Renal cortex interstitium (tissue), 15 donors: ENCODE measurements around the gene QPCTL. TPM values are rescaled to one million over a fixed set of nuclear protein-coding genes. Genes with fewer than 3 reads are reported as not detected.

Experiments used
- DNase-seq, 11 donors: peaks; one replicate each; pipeline ENCODE4 v3.0.0-alpha.2; 2013; ENCODE audit warnings: low read depth in 9 of 11, low spot score in 4 of 11; ENCODE audit errors: extremely low read depth in 1 of 11
- long read RNA-seq, 16 experiments: transcript quantifications; one replicate each; lab custom pipeline, GENCODE V29; 2026
- polyA plus RNA-seq, 3 donors: library from polyadenylated mRNA; unstranded; fragments of 120-200 nt; gene quantifications; one replicate each; pipeline ENCODE4 v1.2.1, GENCODE V29; 2013; ENCODE audit not compliant: insufficient read length in 3 of 3

The QPCTL gene
- 10 to 100 TPM in 2 of 3 donors, 1 to 10 TPM in 1; 6.8 to 11.0 (median 10.7) TPM for polyA plus RNA-seq
- long read RNA-seq, donor 1, partial matches to known transcripts: 0 of 1 reads
- long read RNA-seq, donor 1, other reads (novel, unspliced or antisense): 0 of 1 reads
- long read RNA-seq, donor 2: 0 reads
- long read RNA-seq, donor 3, partial matches to known transcripts: 0 of 1 reads
- long read RNA-seq, donor 3, other reads (novel, unspliced or antisense): 0 of 1 reads
- long read RNA-seq, donor 4: 0 reads
- long read RNA-seq, donor 5, partial matches to known transcripts: 0 of 1 reads
- long read RNA-seq, donor 5, other reads (novel, unspliced or antisense): 0 of 1 reads
- long read RNA-seq, donor 6: 0 reads
- long read RNA-seq, donor 7: 0 reads
- long read RNA-seq, donor 8, partial matches to known transcripts: 0 of 1 reads
- long read RNA-seq, donor 8, other reads (novel, unspliced or antisense): 0 of 1 reads
- long read RNA-seq, donor 9, partial matches to known transcripts: 0 of 1 reads
- long read RNA-seq, donor 9, other reads (novel, unspliced or antisense): 0 of 1 reads
- long read RNA-seq, donor 10: 0 reads
- long read RNA-seq, donor 11, partial matches to known transcripts: 0 of 1 reads
- long read RNA-seq, donor 11, other reads (novel, unspliced or antisense): 0 of 1 reads
- long read RNA-seq, donor 12: 0 reads
- long read RNA-seq, donor 13: 0 reads
- long read RNA-seq, donor 14, partial matches to known transcripts: 0 of 1 reads
- long read RNA-seq, donor 14, other reads (novel, unspliced or antisense): 0 of 1 reads
- long read RNA-seq, donor 15, partial matches to known transcripts: 0 of 1 reads
- long read RNA-seq, donor 15, other reads (novel, unspliced or antisense): 0 of 1 reads
- long read RNA-seq, donor 16, transcript QPCTL-201 (7 exons, 2,310 nt): major isoform, 6 of 6 reads
- long read RNA-seq, donor 16, partial matches to known transcripts: 0 of 6 reads
- long read RNA-seq, donor 16, other reads (novel, unspliced or antisense): 0 of 6 reads

- DNase-seq: peak; percentile 93 to 98 (median 97)
Measured at GRCh38 chr19:45692187-45693105, at the start of gene QPCTL. QPCTL (plus strand) TSS chr19:45692666; CDS start chr19:45692704, 38 bp downstream.

DNA sequence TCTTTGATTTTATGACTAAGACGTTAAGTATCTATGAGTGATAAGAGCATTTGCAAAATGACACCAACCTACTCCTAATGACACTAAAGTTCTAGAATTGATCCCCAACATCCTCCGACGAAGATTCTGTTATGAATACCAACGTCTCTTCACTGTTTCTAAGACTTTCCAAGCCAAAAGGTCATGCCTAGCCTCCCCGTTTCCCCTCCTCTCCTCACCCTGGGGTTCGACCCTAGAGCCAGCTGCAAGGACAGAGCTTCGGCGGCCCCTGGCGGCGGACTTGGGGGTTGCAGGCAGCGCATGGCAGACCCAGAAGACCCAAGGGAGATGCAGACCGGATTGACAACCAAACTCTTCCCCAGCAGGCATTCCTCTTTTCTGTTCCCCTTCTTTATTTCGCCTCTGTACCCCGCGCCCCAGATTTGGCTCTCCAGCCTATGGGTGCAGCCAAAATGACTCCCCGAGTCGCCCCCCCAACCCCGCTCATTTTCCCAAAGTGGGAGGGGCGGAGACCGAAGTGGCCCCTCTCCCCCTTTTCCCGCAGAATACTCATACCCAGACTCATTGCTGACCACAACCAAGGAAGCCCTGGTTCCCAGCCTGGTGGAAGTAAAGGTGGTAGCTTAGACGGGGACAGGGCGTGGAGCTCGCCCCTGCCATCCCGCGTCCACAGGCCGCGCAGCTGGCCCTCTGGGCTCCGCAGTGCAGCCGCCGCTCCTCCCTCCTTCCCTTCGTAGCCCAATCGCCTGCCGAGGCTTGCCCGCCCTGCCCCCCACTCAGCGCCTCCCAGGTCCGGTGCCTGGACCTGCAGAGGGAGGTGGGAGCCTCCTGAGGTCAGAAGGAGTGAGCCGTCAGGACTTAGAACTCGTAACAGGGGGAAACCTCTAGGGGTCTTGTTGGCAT is 49.2 kb upstream of the QPCTL start:
- peak in 3 of 11 donors; percentile 69 to 75 (median 75) for DNase-seq

DNA sequence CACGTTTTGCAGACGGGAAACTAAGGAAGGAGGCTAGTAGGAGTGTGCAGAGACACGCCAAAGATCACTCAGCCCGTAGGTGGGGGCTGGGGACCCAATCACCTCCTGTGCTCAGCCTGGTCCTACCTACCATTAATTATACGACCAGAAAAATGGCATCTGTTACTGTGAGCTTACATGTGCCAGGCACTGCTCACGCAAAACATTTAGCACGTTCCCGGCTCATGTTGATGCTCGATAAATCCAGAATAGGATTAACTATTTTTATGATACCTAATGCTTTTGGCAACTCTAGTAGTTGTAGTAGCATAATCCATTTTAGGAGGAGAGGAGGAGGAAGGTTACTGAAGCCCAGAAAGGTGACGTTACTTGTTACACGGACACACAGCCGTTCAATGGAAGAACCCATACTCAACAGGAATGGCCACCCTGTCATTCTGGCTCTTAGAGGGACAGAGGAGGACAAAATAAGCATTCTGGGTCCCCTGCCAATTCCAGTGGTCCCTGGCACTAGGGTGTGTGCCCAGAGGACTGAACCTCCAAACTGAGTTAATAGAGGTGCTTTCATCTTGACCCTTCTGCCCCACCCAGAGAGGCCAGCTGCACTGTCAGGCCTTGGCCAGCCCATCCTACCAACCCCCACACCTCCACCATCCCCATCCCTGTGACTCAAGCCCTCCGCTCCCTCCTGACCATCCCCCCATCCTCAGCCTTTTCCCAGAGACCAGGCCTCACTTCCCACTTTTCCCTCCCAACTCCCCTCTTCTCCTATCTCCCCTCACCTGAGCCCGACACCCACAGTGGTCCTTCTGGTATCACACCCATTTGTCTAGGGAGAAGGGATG is 48.3 kb upstream of the QPCTL start:
- no peak for DNase-seq

GRCh38 chr19:45645068-45645630 is 47.3 kb upstream of the QPCTL start:
- no peak for DNase-seq

DNA sequence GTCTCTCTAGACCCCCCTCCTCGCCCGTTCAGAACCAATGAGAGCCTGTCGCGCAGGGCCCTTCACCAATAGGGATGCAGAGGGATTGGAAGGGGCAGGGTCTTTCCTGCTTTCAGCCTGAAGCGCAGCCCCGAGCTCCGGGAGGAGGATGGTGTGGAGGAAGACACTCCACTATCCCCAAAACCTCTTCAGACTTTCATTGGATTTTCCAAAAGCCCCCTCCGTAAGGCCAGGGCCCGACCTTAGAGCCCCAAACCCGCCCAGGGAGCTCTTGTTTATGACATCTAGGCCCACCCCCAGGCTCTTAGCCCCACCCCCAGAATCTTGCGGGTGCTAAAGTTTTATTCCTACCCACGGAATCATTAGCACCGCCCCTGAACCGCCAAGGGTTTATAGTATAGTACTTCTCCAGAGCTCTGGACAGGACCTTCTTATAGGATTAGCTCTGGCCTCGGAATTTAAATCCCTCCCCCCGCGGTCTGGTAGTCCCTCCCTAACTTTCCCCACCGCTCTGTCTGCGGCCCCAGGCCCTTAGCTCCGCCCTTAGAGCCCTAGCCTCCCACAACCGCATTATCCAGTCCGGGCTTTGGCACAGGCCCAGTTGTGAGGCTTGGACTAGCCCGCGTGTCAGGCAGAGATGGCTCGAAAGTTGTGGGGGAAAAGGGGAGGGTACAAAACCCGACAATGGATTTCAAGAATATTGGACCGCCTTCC is 46.7 kb upstream of the QPCTL start:
- DNase-seq: peak in 2 of 11 donors; percentile 62 to 78

DNA sequence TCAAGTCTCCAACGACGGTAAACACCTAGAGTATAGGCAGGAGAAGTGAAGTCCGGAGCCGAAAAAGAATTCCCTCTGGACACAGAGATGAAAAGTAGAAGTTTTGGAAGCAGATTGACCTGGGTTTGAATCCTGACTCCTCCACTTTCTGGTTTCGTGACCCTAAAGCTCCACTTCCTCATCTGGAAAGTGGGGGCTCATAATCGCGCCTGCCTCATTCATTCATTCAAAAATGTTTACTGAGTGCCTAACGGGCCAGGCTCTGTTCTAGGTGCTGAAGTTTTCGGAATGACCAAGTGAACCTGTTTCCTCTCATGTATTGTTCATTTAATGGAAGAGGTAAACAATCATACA is 46.1 kb upstream of the QPCTL start:
- no peak for DNase-seq

DNA sequence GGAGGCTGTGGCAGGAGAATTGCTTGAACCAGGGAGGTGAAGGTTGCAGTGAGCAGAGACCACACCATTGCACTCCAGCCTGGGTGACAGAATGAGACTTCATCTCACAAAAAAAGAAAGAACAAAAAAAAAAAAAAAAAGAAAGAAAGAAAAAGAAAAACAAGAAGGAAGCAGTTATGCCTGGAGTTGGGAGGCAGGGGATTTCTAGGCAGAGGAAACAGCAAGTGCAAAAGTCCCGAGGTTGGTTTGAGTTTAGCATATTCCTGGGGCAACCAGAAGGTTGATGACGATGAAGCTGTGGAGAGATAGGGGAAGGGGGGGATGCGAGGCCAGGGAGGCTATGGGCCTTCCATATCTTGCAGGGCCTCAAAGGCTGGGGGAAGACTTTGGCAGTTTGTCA is 41.7 kb upstream of the QPCTL start:
- DNase-seq: no peak

DNA sequence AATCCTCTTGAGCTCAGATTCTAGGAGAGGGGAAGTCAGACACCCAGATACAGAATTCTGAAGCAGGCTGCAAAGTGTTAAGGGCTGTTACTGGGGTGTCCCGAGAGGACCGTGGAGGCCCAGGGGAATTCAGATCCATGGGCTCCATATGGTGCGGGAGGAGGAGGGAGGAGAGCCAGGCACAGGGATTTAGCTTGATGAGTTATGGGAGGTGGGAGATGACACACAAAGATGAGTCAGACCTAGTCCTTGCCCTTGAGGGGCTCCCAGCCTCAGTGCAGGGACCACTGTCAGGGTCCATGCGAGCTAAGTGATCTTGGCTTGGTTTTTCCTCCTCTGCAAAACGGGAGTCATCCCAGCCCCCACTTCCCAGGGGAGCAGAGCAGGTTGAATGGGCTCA is 38.8 kb upstream of the QPCTL start:
- no peak for DNase-seq

- no peak for DNase-seq
Measured at GRCh38 chr19:45655073-45655472, 37.4 kb upstream of the QPCTL start.

DNA sequence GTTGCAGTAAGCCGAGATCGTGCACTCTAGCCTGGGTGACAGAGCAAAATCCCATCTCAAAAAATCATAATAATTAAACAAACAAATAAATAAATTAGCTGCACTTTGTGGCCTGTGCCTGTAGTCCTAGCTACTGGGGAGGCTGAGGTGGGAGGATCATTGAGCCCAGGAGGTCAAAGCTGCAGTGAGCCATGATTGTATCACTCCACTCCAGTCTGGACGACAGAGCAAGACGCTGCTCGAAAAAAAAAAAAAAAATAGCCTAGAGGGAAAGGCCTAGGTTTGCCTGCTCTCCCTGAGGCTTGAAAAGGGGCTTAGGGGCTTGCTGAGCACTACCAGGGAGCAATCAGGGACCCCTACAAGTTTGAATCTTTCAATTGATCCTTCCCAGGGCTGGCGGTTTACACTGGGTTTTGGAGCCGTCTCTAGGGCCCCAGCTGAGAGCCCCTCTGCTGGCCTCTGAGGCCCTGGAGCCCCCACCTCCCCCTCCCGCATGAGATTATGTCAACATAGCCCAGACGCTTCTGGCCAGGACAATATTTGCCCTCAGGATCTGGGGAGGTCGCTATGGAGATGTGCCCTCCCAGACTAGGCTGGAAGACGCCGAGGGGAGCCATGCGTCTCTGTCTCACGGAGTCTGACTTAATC is 34.8 kb upstream of the QPCTL start:
- DNase-seq: no peak

DNA sequence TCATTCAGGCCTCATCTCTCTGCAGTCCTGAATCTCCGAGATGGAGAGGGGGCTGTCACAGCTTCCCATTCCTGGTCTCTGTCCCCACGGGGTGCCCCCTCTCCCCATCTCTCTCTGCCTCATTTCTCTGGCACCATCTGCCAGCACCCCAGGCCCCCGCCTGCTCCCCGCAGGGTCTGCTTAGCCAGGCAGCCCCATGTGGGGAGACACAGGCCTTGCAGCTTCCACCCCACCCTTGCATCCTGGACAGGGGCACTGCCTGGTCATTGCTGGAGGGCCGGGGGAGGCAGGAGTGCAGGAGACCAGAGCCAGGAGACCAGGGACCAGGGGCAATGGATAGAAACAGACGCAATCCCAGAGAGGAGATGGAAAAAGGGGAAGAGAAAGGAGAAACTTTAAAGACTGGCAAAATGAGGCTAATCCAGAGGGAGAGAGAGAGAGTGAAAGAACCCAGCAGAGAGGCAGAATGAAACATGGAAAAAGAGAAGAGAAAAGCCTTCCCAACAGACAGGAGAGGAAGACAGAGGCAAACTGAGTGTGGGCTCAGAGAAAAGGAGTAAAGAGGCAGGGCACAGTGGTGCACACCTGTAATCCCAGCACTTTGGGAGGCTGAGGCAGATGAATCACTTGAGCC is 33.3 kb upstream of the QPCTL start:
- no peak for DNase-seq

GRCh38 chr19:45660636-45661035 is 31.8 kb upstream of the QPCTL start:
- no peak for DNase-seq

- no peak for DNase-seq
Measured at GRCh38 chr19:45663800-45664199, 28.7 kb upstream of the QPCTL start.

DNA sequence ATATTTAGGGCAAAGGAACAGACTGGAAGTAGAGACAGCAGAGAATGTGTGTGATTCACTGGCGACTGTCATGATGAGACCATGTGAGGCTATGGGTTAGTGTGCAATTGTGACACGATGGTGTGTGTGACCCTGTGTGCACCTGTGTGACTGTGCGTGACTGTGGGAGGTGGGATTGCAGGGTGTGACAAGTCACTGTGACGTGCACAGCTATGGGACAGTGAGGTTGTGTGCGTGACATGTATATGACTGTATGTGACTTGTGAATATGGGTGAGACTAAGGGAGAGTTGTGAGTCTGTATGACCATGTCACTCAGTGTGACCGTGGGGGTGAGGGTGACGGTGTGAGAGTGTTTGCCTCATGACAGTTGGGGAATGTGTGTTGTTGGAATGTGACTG is 27.9 kb upstream of the QPCTL start:
- no peak for DNase-seq

DNA sequence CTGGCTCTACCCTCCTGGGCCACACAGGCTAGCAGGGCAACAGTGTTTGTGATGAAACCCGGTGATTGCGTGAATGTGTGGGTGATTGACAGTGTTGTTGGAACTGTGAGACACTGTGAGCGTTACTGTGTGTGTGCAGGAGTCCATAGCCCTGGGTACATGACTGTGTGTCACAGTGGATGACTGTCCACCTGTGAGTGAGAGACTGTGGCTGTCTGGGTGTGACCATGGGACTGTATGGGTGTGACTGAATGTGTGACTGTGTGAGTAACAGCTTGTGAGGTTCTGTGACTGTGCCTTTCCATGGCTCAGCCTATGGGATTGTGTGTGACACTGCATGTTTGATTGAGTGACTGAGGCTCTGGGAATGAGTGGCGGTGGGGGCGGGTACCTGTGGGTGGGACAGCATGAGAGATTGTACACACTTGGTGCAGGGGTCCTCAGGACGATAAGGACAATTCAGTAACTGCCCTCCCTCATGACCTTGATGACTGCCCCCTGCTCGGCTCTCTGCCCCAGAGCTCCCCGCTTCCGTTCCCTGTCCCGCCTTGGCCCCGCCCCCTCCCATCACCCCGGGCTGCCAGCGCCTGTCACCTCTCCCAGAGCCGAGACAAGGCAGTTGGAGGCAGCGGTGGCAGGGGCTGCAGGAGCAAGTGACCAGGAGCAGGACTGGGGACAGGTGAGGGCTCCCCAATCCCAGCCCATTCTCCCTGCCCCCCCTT is 24.7 kb upstream of the QPCTL start, which contains the start of gene GIPR:
Gene GIPR (plus strand): TSS at position 602 of the 722 bp plus-strand sequence. CDS start 1,300 bp downstream, outside the sequence.
- DNase-seq: no peak
